Uterus (tissue), 2 donors: ENCODE results near the gene ATM.

ENCODE experiments used
- CTCF ChIP-seq, 4 experiments: fragments of 200-600 bp in 2 of 4; fragments of 450-650 bp in 2 of 4; sonication (generic) in 2 of 4; IDR thresholded peaks; one replicate each; pipeline ENCODE4 v1.5.1; 2016 to 2019; ENCODE audit warnings: antibody characterized with exemption in 4 of 4, mild to moderate bottlenecking in 2 of 4, moderate library complexity in 1 of 4
- POLR2A ChIP-seq, 2 donors: fragments of 450-650 bp; IDR thresholded peaks; one replicate each; pipeline ENCODE4 v1.6.1; 2016; ENCODE audit warnings: antibody characterized with exemption in 2 of 2, mild to moderate bottlenecking in 1 of 2, moderate library complexity in 1 of 2

GRCh38 chr11:108246308-108246707, 23.4 kb downstream of the ATM start:
- TF ChIP-seq CTCF (IDR thresholded peaks at IDR 0.05) (no peak), POLR2A (IDR thresholded peaks at IDR 0.05) (no peak)
